Astrocyte (in vitro differentiated cells and primary cell): ENCODE data around the gene FCRLB. TPM values are rescaled to one million over a fixed set of nuclear protein-coding genes. Genes with fewer than 3 reads are reported as not detected.
"Not testable (repeated sequence)": the region's sequence is repeated elsewhere in the genome, so short reads cannot be mapped to it uniquely, and the experiment has no call there.

Experiments
- DNase-seq: peaks from one replicate; pipeline ENCODE4 v3.0.0-alpha.2; 2010; ENCODE audit warnings: low read depth
- FAIRE-seq: peaks from 2 replicates; lab custom pipeline; 2011; peaks lifted over from hg19 to GRCh38; lab: Jason Lieb, UNC
- H2AFZ ChIP-seq: 2 replicates; pipeline ENCODE4 v1.6.0; 2012; ENCODE audit warnings: low read depth, low read length, inconsistent platforms
- H3K27ac ChIP-seq: 2 replicates; pipeline ENCODE4 v1.5.1; 2011; ENCODE audit warnings: low read depth, low read length, inconsistent platforms
- H3K27me3 ChIP-seq: 2 replicates; pipeline ENCODE4 v1.6.0; 2011; ENCODE audit warnings: low read length, inconsistent platforms; ENCODE audit not compliant: insufficient read depth
- H3K36me3 ChIP-seq: 2 replicates; pipeline ENCODE4 v1.5.1; 2011; ENCODE audit warnings: low read length, inconsistent platforms; ENCODE audit not compliant: insufficient read depth
- H3K4me1 ChIP-seq: 2 replicates; pipeline ENCODE4 v1.5.1; 2011; ENCODE audit warnings: low read length, inconsistent platforms; ENCODE audit not compliant: insufficient read depth
- H3K4me2 ChIP-seq: 2 replicates; pipeline ENCODE4 v1.6.0; 2012; ENCODE audit warnings: low read length, inconsistent platforms
- H3K4me3 ChIP-seq: 2 replicates; pipeline ENCODE4 v1.5.1; 2011; ENCODE audit warnings: low read depth, mild to moderate bottlenecking, low read length, inconsistent platforms; ENCODE audit not compliant: insufficient read depth
- H3K79me2 ChIP-seq: 2 replicates; pipeline ENCODE4 v1.6.0; 2012; ENCODE audit warnings: mild to moderate bottlenecking, low read length, inconsistent platforms; ENCODE audit not compliant: insufficient read depth
- H3K9ac ChIP-seq: 2 replicates; pipeline ENCODE4 v1.6.0; 2012; ENCODE audit warnings: mild to moderate bottlenecking, low read length, inconsistent platforms
- H3K9me3 ChIP-seq: 2 replicates; pipeline ENCODE4 v1.5.1; 2012; ENCODE audit warnings: low read depth, mild to moderate bottlenecking, low read length, inconsistent platforms; ENCODE audit not compliant: insufficient read depth
- H4K20me1 ChIP-seq: 2 replicates; pipeline ENCODE4 v1.6.0; 2012; ENCODE audit warnings: low read length, inconsistent platforms; ENCODE audit not compliant: insufficient read depth
- H3K27ac Mint-ChIP-seq: one replicate; pipeline ENCODE4 v1.8.0; 2021; ENCODE audit warnings: mild to moderate bottlenecking, mixed read lengths; ENCODE audit not compliant: unreplicated experiment
- H3K27me3 Mint-ChIP-seq: one replicate; pipeline ENCODE4 v1.8.0; 2021; ENCODE audit warnings: low read depth, mixed read lengths; ENCODE audit not compliant: unreplicated experiment
- H3K36me3 Mint-ChIP-seq: one replicate; pipeline ENCODE4 v1.8.0; 2021; ENCODE audit warnings: low read depth, mixed read lengths; ENCODE audit not compliant: unreplicated experiment
- H3K4me1 Mint-ChIP-seq: one replicate; pipeline ENCODE4 v1.8.0; 2021; ENCODE audit warnings: low read depth, mixed read lengths; ENCODE audit not compliant: unreplicated experiment
- H3K4me3 Mint-ChIP-seq: one replicate; pipeline ENCODE4 v1.8.0; 2021; ENCODE audit warnings: mild to moderate bottlenecking, moderate library complexity, mixed read lengths; ENCODE audit not compliant: unreplicated experiment
- H3K9me3 Mint-ChIP-seq: one replicate; pipeline ENCODE4 v1.8.0; 2021; ENCODE audit warnings: mild to moderate bottlenecking, mixed read lengths; ENCODE audit not compliant: unreplicated experiment
- CTCF ChIP-seq: IDR thresholded peaks from 2 replicates; pipeline ENCODE4 v1.5.1; 2011; ENCODE audit warnings: low read depth, mild to moderate bottlenecking, inconsistent platforms, low read length, moderate library complexity; ENCODE audit not compliant: insufficient read depth
- EZH2 ChIP-seq: IDR thresholded peaks from 2 replicates; pipeline ENCODE4 v1.6.1; 2012; ENCODE audit warnings: mild to moderate bottlenecking, low read length, inconsistent platforms; ENCODE audit not compliant: insufficient read depth
- total RNA-seq: library from RNA; stranded (reverse); gene quantifications from 2 replicates; pipeline ENCODE4 v1.2.1, GENCODE V29; 2021

FCRLB gene
- total RNA-seq, 1 donor from 2014 or later, result 0.79 TPM

- H3K27ac ChIP-seq, DNase-seq, H3K9me3 Mint-ChIP-seq, H3K27ac Mint-ChIP-seq, FAIRE-seq, H3K4me1 Mint-ChIP-seq, H3K4me2 ChIP-seq, H3K4me3 ChIP-seq, H2AFZ ChIP-seq, H3K4me1 ChIP-seq, H3K79me2 ChIP-seq, H3K27me3 ChIP-seq, H3K9ac ChIP-seq, H4K20me1 ChIP-seq, H3K36me3 Mint-ChIP-seq, H3K36me3 ChIP-seq, H3K4me3 Mint-ChIP-seq, H3K9me3 ChIP-seq: not testable (repeated sequence)
- H3K27me3 Mint-ChIP-seq, result peaks cover 26% of the 10 kb centered on the region
Observed at GRCh38 chr1:161698302-161698701, 23.0 kb upstream of the FCRLB start.

GRCh38 chr1:161702250-161702649 lies 19.1 kb upstream of the FCRLB start:
- TF ChIP-seq CTCF, result no peak
- Mint-ChIP-seq H3K27me3 (peaks cover 9% of the 10 kb centered on the region), H3K4me3 (no peak overlapping the region), H3K36me3 (no peaks in the 10 kb centered on the region), H3K4me1 (peaks cover 3% of the 10 kb centered on the region), H3K27ac (no peak overlapping the region), H3K9me3 (peaks cover 2% of the 10 kb centered on the region)
- DNase-seq (no peak), FAIRE-seq (no peak)
- no peaks in the 10 kb centered on the region for H3K79me2 ChIP-seq
- no peak overlapping the region for H3K9ac ChIP-seq
- no peaks in the 10 kb centered on the region for H3K36me3 ChIP-seq
- H3K4me1 ChIP-seq, result peaks cover 10% of the 10 kb centered on the region
- H3K9me3 ChIP-seq, result no peaks in the 10 kb centered on the region
- no peak overlapping the region for H2AFZ ChIP-seq
- H3K4me2 ChIP-seq, result no peak overlapping the region
- H3K27me3 ChIP-seq, result no peaks in the 10 kb centered on the region
- H3K27ac ChIP-seq, result no peak overlapping the region
- H4K20me1 ChIP-seq, result no peaks in the 10 kb centered on the region
- no peak overlapping the region for H3K4me3 ChIP-seq

- Mint-ChIP-seq H3K27ac (no peak overlapping the region), H3K9me3 (no peaks in the 10 kb centered on the region), H3K27me3 (peaks cover 7% of the 10 kb centered on the region), H3K4me1 (peaks cover 3% of the 10 kb centered on the region), H3K36me3 (no peaks in the 10 kb centered on the region), H3K4me3 (no peak overlapping the region)
- no peak overlapping the region for H3K4me3 ChIP-seq
- H3K9ac ChIP-seq, result no peak overlapping the region
- no peaks in the 10 kb centered on the region for H4K20me1 ChIP-seq
- H3K36me3 ChIP-seq, result no peaks in the 10 kb centered on the region
- DNase-seq, result no peak
- H3K79me2 ChIP-seq, result no peaks in the 10 kb centered on the region
- H3K27me3 ChIP-seq, result no peaks in the 10 kb centered on the region
- H3K4me2 ChIP-seq, result no peak overlapping the region
- H2AFZ ChIP-seq, result no peak overlapping the region
- no peak for FAIRE-seq
- H3K4me1 ChIP-seq, result peaks cover 11% of the 10 kb centered on the region
- H3K27ac ChIP-seq, result peak overlapping the region; percentile 98
- no peak for TF ChIP-seq EZH2
- no peak for TF ChIP-seq CTCF
- H3K9me3 ChIP-seq, result no peaks in the 10 kb centered on the region
Observed at GRCh38 chr1:161705537-161705936, 15.8 kb upstream of the FCRLB start.
